GM12875 (cell line): Measurements from ENCODE around the gene NTHL1.
"Not testable (repeated sequence)": the region's sequence is repeated elsewhere in the genome, so short reads cannot be mapped to it uniquely, and the experiment has no call there.

Experiments used
- H3K4me3 ChIP-seq: one replicate; pipeline ENCODE4 v1.5.1; 2011; ENCODE audit warnings: low read depth, low read length, control low read depth
- TF ChIP-seq, protein P1 (sequence below): IDR thresholded peaks from 2 replicates; pipeline ENCODE4 v1.5.1; 2011; ENCODE audit warnings: low read depth, mild to moderate bottlenecking, control low read depth, inconsistent platforms, low read length, moderate library complexity, borderline replicate concordance; ENCODE audit not compliant: insufficient read depth

NTHL1 gene

GRCh38 chr16:2036200-2036966 is 11.3 kb downstream of the NTHL1 start:
- TF ChIP-seq, protein P1, sequence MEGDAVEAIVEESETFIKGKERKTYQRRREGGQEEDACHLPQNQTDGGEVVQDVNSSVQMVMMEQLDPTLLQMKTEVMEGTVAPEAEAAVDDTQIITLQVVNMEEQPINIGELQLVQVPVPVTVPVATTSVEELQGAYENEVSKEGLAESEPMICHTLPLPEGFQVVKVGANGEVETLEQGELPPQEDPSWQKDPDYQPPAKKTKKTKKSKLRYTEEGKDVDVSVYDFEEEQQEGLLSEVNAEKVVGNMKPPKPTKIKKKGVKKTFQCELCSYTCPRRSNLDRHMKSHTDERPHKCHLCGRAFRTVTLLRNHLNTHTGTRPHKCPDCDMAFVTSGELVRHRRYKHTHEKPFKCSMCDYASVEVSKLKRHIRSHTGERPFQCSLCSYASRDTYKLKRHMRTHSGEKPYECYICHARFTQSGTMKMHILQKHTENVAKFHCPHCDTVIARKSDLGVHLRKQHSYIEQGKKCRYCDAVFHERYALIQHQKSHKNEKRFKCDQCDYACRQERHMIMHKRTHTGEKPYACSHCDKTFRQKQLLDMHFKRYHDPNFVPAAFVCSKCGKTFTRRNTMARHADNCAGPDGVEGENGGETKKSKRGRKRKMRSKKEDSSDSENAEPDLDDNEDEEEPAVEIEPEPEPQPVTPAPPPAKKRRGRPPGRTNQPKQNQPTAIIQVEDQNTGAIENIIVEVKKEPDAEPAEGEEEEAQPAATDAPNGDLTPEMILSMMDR = no peak
- H3K4me3 ChIP-seq = no peak overlapping the region

GRCh38 chr16:2035431-2036199 is 12.0 kb downstream of the NTHL1 start:
- H3K4me3 ChIP-seq = no peak overlapping the region
- TF ChIP-seq, protein P1 = no peak

- H3K4me3 ChIP-seq = no peak overlapping the region
- TF ChIP-seq, protein P1 = no peak
These were observed 12.8 kb downstream of the NTHL1 start for GRCh38 chr16:2034696-2035430.

DNA sequence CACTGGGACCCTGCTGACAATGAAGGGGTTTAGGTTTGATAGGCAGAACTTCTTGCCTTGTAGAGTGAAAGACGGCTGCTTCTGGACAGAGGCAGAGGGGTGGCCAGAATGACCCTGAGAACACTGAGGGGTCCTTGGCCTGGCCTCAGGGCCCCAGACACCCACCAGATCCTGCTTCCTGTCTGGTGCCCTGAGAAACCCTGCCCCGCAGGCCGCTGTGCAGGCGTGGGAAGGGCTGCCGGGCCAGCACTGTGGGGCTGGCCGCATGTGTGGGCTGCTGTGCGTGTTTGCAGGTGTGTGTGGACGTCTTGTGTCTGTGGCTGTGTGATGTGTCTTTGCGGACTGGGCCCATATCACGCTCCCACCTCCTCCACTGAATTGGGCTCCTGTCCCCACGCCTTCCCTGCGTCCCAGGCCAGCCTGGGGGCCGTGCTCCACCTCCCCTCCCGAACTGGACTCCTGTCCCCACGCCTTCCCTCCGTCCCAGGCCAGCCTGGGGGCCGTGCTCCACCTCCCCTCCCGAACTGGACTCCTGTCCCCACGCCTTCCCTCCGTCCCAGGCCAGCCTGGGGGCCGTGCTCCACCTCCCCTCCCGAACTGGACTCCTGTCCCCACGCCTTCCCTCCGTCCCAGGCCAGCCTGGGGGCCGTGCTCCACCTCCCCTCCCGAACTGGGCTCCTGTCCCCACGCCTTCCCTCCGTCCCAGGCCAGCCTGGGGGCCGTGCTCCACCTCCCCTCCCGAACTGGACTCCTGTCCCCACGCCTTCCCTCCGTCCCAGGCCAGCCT is 13.5 kb downstream of the NTHL1 start:
- not testable (repeated sequence) for H3K4me3 ChIP-seq

DNA sequence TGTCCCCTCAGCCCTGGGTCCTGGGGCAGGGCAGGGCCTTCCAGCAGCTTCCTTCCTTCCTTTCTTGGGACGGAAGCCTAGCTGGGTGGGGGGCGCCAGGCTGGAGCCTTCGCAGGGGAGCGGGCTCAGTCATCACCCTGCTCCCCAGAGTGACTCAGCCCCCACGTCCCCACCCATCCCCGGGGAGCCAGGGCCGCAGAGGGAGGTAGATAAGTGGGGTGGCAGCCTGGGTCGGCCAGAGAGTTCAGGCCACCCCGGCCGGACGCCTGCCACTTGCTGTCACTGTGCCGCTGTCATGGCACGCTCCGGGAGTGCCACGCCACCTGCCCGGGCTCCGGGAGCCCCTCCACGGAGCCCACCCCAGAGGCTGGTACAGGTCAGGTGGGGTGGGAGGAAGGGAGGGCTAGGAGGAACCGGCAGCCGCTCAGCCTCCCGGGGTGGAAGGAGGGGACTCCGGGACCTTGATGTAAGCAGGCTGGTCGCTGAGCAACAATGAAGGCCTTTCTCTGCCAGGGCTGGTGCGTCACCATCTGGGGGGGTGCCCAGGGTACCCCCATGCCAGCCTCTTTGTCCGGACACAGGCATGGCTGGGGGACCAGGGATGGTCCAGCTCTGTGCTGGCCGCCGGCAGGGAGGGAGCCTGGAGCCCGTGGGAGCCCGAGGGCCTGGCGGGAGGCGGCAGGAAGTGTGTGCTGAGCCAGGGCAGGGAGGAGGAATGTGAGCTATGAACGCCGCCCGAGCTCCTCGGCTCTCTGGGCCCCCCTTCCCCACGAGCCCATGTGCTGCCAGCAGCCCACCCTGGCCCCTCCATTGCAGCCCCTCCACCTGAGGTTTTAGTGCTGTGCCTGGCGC is 14.4 kb downstream of the NTHL1 start:
- no peak overlapping the region for H3K4me3 ChIP-seq
- TF ChIP-seq, protein P1 = no peak

GRCh38 chr16:2032285-2033056 is 15.2 kb downstream of the NTHL1 start:
- no peak overlapping the region for H3K4me3 ChIP-seq
- TF ChIP-seq, protein P1 = no peak
